Medulla oblongata (tissue), 1 donor: ENCODE results near the gene ZNF544.
A peak's percentile ranks its signal among the peaks of the same experiment; 100 is the strongest.
"Not testable (repeated sequence)": the region's sequence is repeated elsewhere in the genome, so short reads cannot be mapped to it uniquely, and the experiment has no call there.

Experiments used
- DNase-seq: peaks from one replicate; pipeline ENCODE4 v3.0.0-alpha.2; 2015; ENCODE audit errors: extremely low spot score

Gene ZNF544

GRCh38 chr19:58252102-58252685 is 23.5 kb downstream of the ZNF544 start:
- no peak for DNase-seq

- not testable (repeated sequence) for DNase-seq
These were observed 29.5 kb downstream of the ZNF544 start for GRCh38 chr19:58258259-58258658.

- no peak for DNase-seq
These were observed 32.9 kb downstream of the ZNF544 start for GRCh38 chr19:58261600-58261967.

GRCh38 chr19:58261968-58262921 is 33.5 kb downstream of the ZNF544 start:
- DNase-seq, result no peak

GRCh38 chr19:58262922-58263296 is 34.2 kb downstream of the ZNF544 start:
- no peak for DNase-seq

GRCh38 chr19:58265100-58265499 is 36.4 kb downstream of the ZNF544 start:
- DNase-seq, result no peak

GRCh38 chr19:58268344-58268743 is 39.6 kb downstream of the ZNF544 start:
- no peak for DNase-seq

- no peak for DNase-seq
These were observed 46.1 kb downstream of the ZNF544 start for GRCh38 chr19:58274771-58275201.

- no peak for DNase-seq
These were observed 46.9 kb downstream of the ZNF544 start for GRCh38 chr19:58275564-58275963.

- DNase-seq, result no peak
These were observed 48.5 kb downstream of the ZNF544 start for GRCh38 chr19:58277197-58277596.

GRCh38 chr19:58277748-58278540 is 49.2 kb downstream of the ZNF544 start:
- no peak for DNase-seq

- peak; percentile 98 for DNase-seq
These were observed 49.9 kb downstream of the ZNF544 start, which contains the start of gene ZNF8 for GRCh38 chr19:58278541-58279041. Gene ZNF8, plus strand, starts transcription at chr19:58278955. Its CDS starts 127 bp downstream, at chr19:58279082.

- peak; percentile 47 for DNase-seq
These were observed 50.6 kb downstream of the ZNF544 start for GRCh38 chr19:58279042-58279924.

GRCh38 chr19:58279925-58280316 is 51.2 kb downstream of the ZNF544 start:
- DNase-seq, result no peak

- no peak for DNase-seq
These were observed 55.5 kb downstream of the ZNF544 start for GRCh38 chr19:58284199-58284598.

GRCh38 chr19:58291943-58292342 is 63.2 kb downstream of the ZNF544 start:
- no peak for DNase-seq

- no peak for DNase-seq
These were observed 66.1 kb downstream of the ZNF544 start for GRCh38 chr19:58294743-58295374.

- no peak for DNase-seq
These were observed 67.4 kb downstream of the ZNF544 start for GRCh38 chr19:58296104-58296503.

GRCh38 chr19:58300620-58301019 is 71.9 kb downstream of the ZNF544 start:
- no peak for DNase-seq

GRCh38 chr19:58304255-58304654 is 75.5 kb downstream of the ZNF544 start:
- no peak for DNase-seq

GRCh38 chr19:58304748-58305064 is 76.0 kb downstream of the ZNF544 start:
- no peak for DNase-seq
